Liver (tissue), 10 donors: ENCODE data around the gene VWA5B2. TPM values are rescaled to one million over a fixed set of nuclear protein-coding genes. Genes with fewer than 3 reads are reported as not detected.

Experiments used
- DNase-seq: peaks from one replicate; pipeline ENCODE4 v3.0.0-alpha.2; 2017; ENCODE audit warnings: low spot score
- H3K27ac ChIP-seq, 2 donors: one replicate each; pipeline ENCODE4 v1.7.0; 2013; ENCODE audit warnings: inconsistent platforms in 2 of 2, low read length in 2 of 2, control low read depth in 1 of 2, low read depth in 1 of 2, mild to moderate bottlenecking in 1 of 2
- H3K27me3 ChIP-seq, 4 donors: one replicate each; pipeline versions ENCODE4 v1.6.1 to v1.7.0; 2013; ENCODE audit warnings: low read length in 3 of 4, inconsistent platforms in 1 of 4, mild to moderate bottlenecking in 1 of 4, moderate library complexity in 1 of 4; ENCODE audit not compliant: control insufficient read depth in 4 of 4, insufficient read depth in 4 of 4
- H3K36me3 ChIP-seq, 4 donors: one replicate each; pipeline versions ENCODE4 v1.6.1 to v1.7.0; 2013; ENCODE audit warnings: low read length in 3 of 4, mild to moderate bottlenecking in 3 of 4, low read depth in 1 of 4, moderate library complexity in 1 of 4; ENCODE audit not compliant: control insufficient read depth in 4 of 4, insufficient read depth in 3 of 4
- H3K4me1 ChIP-seq, 4 donors: one replicate each; pipeline versions ENCODE4 v1.6.1 to v1.7.0; 2013; ENCODE audit warnings: low read length in 3 of 4, mild to moderate bottlenecking in 3 of 4, moderate library complexity in 1 of 4; ENCODE audit not compliant: control insufficient read depth in 4 of 4, insufficient read depth in 4 of 4
- H3K4me3 ChIP-seq, 3 donors: one replicate each; pipeline versions ENCODE4 v1.6.1 to v1.7.0; 2013; ENCODE audit warnings: low read length in 3 of 3, control low read depth in 1 of 3, low read depth in 1 of 3, mild to moderate bottlenecking in 1 of 3
- H3K9ac ChIP-seq, 2 donors: one replicate each; pipeline ENCODE4 v1.7.0; 2013; ENCODE audit warnings: low read length in 2 of 2, mild to moderate bottlenecking in 2 of 2, moderate library complexity in 2 of 2, control low read depth in 1 of 2, low read depth in 1 of 2
- H3K9me3 ChIP-seq, 4 donors: one replicate each; pipeline versions ENCODE4 v1.6.1 to v1.7.0; 2013; ENCODE audit warnings: low read length in 3 of 4; ENCODE audit not compliant: control insufficient read depth in 4 of 4
- EGR1 ChIP-seq, 2 donors: IDR thresholded peaks; 2 replicates each; pipeline ENCODE4 v1.6.1; 2016 to 2018; ENCODE audit warnings: antibody characterized with exemption in 2 of 2, low read depth in 2 of 2
- FOXA1 ChIP-seq: IDR thresholded peaks from 2 replicates; pipeline ENCODE4 v1.6.1; 2016; ENCODE audit warnings: antibody characterized with exemption
- FOXA2 ChIP-seq: IDR thresholded peaks from 2 replicates; pipeline ENCODE4 v1.6.1; 2016; ENCODE audit warnings: antibody characterized with exemption
- GABPA ChIP-seq, 2 donors: IDR thresholded peaks in 1 of 2; conservative IDR thresholded peaks in 1 of 2; 2 replicates each; pipeline ENCODE4 v1.6.1; 2016; ENCODE audit warnings: antibody characterized with exemption in 2 of 2, mild to moderate bottlenecking in 1 of 2, moderate library complexity in 1 of 2
- HNF4A ChIP-seq, 2 donors: conservative IDR thresholded peaks; 2 replicates each; pipeline ENCODE4 v1.6.1; 2016; ENCODE audit warnings: antibody characterized with exemption in 2 of 2, mild to moderate bottlenecking in 2 of 2
- HNF4G ChIP-seq: IDR thresholded peaks from 2 replicates; pipeline ENCODE4 v1.6.1; 2016; ENCODE audit warnings: antibody characterized with exemption
- JUND ChIP-seq, 2 donors: IDR thresholded peaks; 2 replicates each; pipeline ENCODE4 v1.6.1; 2016; ENCODE audit warnings: antibody characterized with exemption in 2 of 2
- NR2F2 ChIP-seq: IDR thresholded peaks from 2 replicates; pipeline ENCODE4 v1.6.1; 2016; ENCODE audit warnings: antibody characterized with exemption
- RAD21 ChIP-seq, 2 donors: IDR thresholded peaks; 2 replicates each; pipeline ENCODE4 v1.6.1; 2016; ENCODE audit warnings: antibody characterized with exemption in 2 of 2, mild to moderate bottlenecking in 2 of 2
- RXRA ChIP-seq, 2 donors: IDR thresholded peaks; 2 replicates each; pipeline ENCODE4 v1.6.1; 2017 to 2018; ENCODE audit warnings: antibody characterized with exemption in 2 of 2, mild to moderate bottlenecking in 1 of 2
- SP1 ChIP-seq: IDR thresholded peaks from 2 replicates; pipeline ENCODE4 v1.6.1; 2018; ENCODE audit warnings: antibody characterized with exemption, mild to moderate bottlenecking
- TAF1 ChIP-seq: conservative IDR thresholded peaks from 2 replicates; pipeline ENCODE4 v1.6.1; 2016; ENCODE audit warnings: antibody characterized with exemption, mild to moderate bottlenecking
- YY1 ChIP-seq: IDR thresholded peaks from 2 replicates; pipeline ENCODE4 v1.6.1; 2016; ENCODE audit warnings: antibody characterized with exemption, mild to moderate bottlenecking
- WGBS: extraction: QIAGEN DNeasy Blood & Tissue Kit; methylation state at CpG from one replicate; pipeline ENCODE4 v1.1.7; 2013; 5-methylcytosine and 5-hydroxymethylcytosine counted together
- polyA plus RNA-seq, 2 donors: library from polyadenylated mRNA; stranded (reverse) in 1 of 2; unstranded in 1 of 2; fragments of 200-250 nt in 1 of 2; fragments of >200 nt in 1 of 2; fragmentation: Nextera tagmentation in 1 of 2; extraction: Ambion mirVana in 1 of 2; gene quantifications; one replicate each; pipeline versions ENCODE4 v1.2.1 to v1.2.3, GENCODE V29; 2013 to 2015
- small RNA-seq: library from RNA; depleted of rRNA; stranded (forward); fragments of <200 nt; gene quantifications from one replicate; pipeline ENCODE3, GENCODE V24; 2014
- total RNA-seq, 2 donors: library from RNA; depleted of rRNA; stranded (reverse); fragments of >200 nt; gene quantifications; one replicate each; pipeline ENCODE4 v1.2.3, GENCODE V29; 2014
- TF ChIP-seq, protein P1 (sequence below): IDR thresholded peaks from 2 replicates; pipeline ENCODE4 v1.6.1; 2016; ENCODE audit warnings: antibody characterized with exemption
- TF ChIP-seq, protein P2 (sequence below): IDR thresholded peaks from 2 replicates; pipeline ENCODE4 v1.6.1; 2016; ENCODE audit warnings: antibody characterized with exemption, mild to moderate bottlenecking
- TF ChIP-seq, protein P3 (sequence below): IDR thresholded peaks from 2 replicates; pipeline ENCODE4 v1.6.1; 2016; ENCODE audit warnings: antibody characterized with exemption
- TF ChIP-seq, protein P4 (sequence below): IDR thresholded peaks from 2 replicates; pipeline ENCODE4 v1.6.1; 2016; ENCODE audit warnings: antibody characterized with exemption
- TF ChIP-seq, protein P5 (sequence below): fragments of 150-350 bp; IDR thresholded peaks from 2 replicates; pipeline ENCODE4 v1.5.1; 2017; ENCODE audit warnings: improper control_type of control experiment, low read depth, low read length; ENCODE audit not compliant: missing input control
- donor health status: healthy.
- donor health status: healthy.
- donor health status: healthy.
- donor health status: healthy.
- donor health status: healthy.

The VWA5B2 gene
- total and polyA plus RNA-seq, 4 donors: under 0.01 to 0.14 (median 0.08) TPM; not detected in 1

DNA sequence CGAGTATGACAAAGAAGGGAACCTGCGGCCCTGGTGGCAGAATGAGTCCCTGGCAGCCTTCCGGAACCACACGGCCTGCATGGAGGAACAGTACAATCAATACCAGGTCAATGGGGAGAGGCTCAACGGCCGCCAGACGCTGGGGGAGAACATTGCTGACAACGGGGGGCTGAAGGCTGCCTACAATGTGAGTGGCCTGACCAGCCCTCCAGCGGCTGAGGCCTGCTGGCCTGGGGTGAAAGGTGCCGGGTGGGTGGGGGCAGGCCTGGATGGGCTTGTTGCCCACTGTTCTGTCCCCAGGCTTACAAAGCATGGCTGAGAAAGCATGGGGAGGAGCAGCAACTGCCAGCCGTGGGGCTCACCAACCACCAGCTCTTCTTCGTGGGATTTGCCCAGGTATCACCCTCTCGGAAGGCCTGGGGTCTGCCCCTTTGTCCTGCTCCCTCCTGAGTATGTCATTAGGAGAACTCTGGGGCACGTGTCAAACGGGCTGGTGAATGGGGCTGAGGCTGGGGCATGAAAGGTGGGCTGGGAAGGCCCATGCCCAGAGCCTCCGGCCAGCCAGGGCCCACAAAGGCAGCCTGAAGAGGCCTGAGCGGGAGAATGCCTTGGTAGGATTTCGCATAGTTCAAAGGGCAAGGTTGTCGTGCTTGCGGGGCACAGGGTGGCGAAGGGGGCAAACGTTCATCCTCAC lies 61.8 kb downstream of the VWA5B2 start:
- no peak overlapping the region for H3K27ac ChIP-seq
- 83% methylated on average over 22 of the region's 22 CpGs for WGBS
- no peaks in the 10 kb centered on the region for H3K9me3 ChIP-seq
- DNase-seq: no peak
- no peak overlapping the region for H3K9ac ChIP-seq
- H3K27me3 ChIP-seq: no peaks in the 10 kb centered on the region
- H3K4me1 ChIP-seq: no peaks in the 10 kb centered on the region
- H3K36me3 ChIP-seq: no peaks in the 10 kb centered on the region
- TF ChIP-seq HNF4G: no peak
- TF ChIP-seq, protein P1, sequence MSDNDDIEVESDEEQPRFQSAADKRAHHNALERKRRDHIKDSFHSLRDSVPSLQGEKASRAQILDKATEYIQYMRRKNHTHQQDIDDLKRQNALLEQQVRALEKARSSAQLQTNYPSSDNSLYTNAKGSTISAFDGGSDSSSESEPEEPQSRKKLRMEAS: no peak
- TF ChIP-seq HNF4A (conservative IDR thresholded peaks at IDR 0.05): no peak
- no peak for TF ChIP-seq JUND (IDR thresholded peaks at IDR 0.05)
- TF ChIP-seq FOXA1: no peak
- no peak for TF ChIP-seq SP1
- TF ChIP-seq EGR1 (IDR thresholded peaks at IDR 0.05; ENCODE audit: low read depth in 2 of 2): no peak
- TF ChIP-seq FOXA2: no peak
- TF ChIP-seq NR2F2: no peak
- TF ChIP-seq GABPA (IDR thresholded peaks at IDR 0.05 in 1 of 2, conservative IDR thresholded peaks at IDR 0.05 in 1 of 2): no peak
- TF ChIP-seq, protein P2, sequence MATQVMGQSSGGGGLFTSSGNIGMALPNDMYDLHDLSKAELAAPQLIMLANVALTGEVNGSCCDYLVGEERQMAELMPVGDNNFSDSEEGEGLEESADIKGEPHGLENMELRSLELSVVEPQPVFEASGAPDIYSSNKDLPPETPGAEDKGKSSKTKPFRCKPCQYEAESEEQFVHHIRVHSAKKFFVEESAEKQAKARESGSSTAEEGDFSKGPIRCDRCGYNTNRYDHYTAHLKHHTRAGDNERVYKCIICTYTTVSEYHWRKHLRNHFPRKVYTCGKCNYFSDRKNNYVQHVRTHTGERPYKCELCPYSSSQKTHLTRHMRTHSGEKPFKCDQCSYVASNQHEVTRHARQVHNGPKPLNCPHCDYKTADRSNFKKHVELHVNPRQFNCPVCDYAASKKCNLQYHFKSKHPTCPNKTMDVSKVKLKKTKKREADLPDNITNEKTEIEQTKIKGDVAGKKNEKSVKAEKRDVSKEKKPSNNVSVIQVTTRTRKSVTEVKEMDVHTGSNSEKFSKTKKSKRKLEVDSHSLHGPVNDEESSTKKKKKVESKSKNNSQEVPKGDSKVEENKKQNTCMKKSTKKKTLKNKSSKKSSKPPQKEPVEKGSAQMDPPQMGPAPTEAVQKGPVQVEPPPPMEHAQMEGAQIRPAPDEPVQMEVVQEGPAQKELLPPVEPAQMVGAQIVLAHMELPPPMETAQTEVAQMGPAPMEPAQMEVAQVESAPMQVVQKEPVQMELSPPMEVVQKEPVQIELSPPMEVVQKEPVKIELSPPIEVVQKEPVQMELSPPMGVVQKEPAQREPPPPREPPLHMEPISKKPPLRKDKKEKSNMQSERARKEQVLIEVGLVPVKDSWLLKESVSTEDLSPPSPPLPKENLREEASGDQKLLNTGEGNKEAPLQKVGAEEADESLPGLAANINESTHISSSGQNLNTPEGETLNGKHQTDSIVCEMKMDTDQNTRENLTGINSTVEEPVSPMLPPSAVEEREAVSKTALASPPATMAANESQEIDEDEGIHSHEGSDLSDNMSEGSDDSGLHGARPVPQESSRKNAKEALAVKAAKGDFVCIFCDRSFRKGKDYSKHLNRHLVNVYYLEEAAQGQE: no peak
- TF ChIP-seq, protein P3, sequence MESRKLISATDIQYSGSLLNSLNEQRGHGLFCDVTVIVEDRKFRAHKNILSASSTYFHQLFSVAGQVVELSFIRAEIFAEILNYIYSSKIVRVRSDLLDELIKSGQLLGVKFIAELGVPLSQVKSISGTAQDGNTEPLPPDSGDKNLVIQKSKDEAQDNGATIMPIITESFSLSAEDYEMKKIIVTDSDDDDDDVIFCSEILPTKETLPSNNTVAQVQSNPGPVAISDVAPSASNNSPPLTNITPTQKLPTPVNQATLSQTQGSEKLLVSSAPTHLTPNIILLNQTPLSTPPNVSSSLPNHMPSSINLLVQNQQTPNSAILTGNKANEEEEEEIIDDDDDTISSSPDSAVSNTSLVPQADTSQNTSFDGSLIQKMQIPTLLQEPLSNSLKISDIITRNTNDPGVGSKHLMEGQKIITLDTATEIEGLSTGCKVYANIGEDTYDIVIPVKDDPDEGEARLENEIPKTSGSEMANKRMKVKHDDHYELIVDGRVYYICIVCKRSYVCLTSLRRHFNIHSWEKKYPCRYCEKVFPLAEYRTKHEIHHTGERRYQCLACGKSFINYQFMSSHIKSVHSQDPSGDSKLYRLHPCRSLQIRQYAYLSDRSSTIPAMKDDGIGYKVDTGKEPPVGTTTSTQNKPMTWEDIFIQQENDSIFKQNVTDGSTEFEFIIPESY: no peak
- no peak for TF ChIP-seq RAD21 (IDR thresholded peaks at IDR 0.05)
- TF ChIP-seq TAF1: no peak
- TF ChIP-seq, protein P4, sequence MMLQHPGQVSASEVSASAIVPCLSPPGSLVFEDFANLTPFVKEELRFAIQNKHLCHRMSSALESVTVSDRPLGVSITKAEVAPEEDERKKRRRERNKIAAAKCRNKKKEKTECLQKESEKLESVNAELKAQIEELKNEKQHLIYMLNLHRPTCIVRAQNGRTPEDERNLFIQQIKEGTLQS: no peak
- TF ChIP-seq, protein P5, sequence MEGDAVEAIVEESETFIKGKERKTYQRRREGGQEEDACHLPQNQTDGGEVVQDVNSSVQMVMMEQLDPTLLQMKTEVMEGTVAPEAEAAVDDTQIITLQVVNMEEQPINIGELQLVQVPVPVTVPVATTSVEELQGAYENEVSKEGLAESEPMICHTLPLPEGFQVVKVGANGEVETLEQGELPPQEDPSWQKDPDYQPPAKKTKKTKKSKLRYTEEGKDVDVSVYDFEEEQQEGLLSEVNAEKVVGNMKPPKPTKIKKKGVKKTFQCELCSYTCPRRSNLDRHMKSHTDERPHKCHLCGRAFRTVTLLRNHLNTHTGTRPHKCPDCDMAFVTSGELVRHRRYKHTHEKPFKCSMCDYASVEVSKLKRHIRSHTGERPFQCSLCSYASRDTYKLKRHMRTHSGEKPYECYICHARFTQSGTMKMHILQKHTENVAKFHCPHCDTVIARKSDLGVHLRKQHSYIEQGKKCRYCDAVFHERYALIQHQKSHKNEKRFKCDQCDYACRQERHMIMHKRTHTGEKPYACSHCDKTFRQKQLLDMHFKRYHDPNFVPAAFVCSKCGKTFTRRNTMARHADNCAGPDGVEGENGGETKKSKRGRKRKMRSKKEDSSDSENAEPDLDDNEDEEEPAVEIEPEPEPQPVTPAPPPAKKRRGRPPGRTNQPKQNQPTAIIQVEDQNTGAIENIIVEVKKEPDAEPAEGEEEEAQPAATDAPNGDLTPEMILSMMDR: no peak
- TF ChIP-seq RXRA (IDR thresholded peaks at IDR 0.05): no peak
- no peak for TF ChIP-seq YY1
- H3K4me3 ChIP-seq: no peak overlapping the region

Small RNA genes within 50 kb of the gene (small RNA-seq; reads per million reads assigned to genes)
- not detected for gene MIR1224

Other genes starting within 250 kb of the VWA5B2 start
- gene ABCC5, start 211.7 kb upstream of the VWA5B2 start, total RNA-seq: 10 to 100 TPM; 12.5 to 35.7 TPM
- 1 to 10 TPM; 2.8 to 3.7 TPM for gene ABCC5, start 211.7 kb upstream of the VWA5B2 start, polyA plus RNA-seq
- not detected for gene HTR3D, start 197.8 kb upstream of the VWA5B2 start, total RNA-seq
- gene HTR3D, start 197.8 kb upstream of the VWA5B2 start, polyA plus RNA-seq: not detected
- not detected for gene HTR3C, start 176.5 kb upstream of the VWA5B2 start, total RNA-seq
- gene HTR3C, start 176.5 kb upstream of the VWA5B2 start, polyA plus RNA-seq: not detected
- not detected for gene HTR3E, start 132.5 kb upstream of the VWA5B2 start, total RNA-seq
- gene HTR3E, start 132.5 kb upstream of the VWA5B2 start, polyA plus RNA-seq: not detected
- gene EIF2B5, start 94.2 kb upstream of the VWA5B2 start, total RNA-seq: 10 to 100 TPM; 28.2 to 34.3 TPM
- 10 to 100 TPM; 19.0 to 20.6 TPM for gene EIF2B5, start 94.2 kb upstream of the VWA5B2 start, polyA plus RNA-seq
- 10 to 100 TPM; 19.2 to 26.3 TPM for gene DVL3, start 74.2 kb upstream of the VWA5B2 start, total RNA-seq
- gene DVL3, start 74.2 kb upstream of the VWA5B2 start, polyA plus RNA-seq: 10 to 100 TPM in 1 of 2 donors, 1 to 10 TPM in 1; 8.6 to 15.7 TPM
- 100 to 1,000 TPM; 114 to 200 TPM for gene AP2M1, start 54.7 kb upstream of the VWA5B2 start, total RNA-seq
- 100 to 1,000 TPM in 1 of 2 donors, 10 to 100 TPM in 1; 71.9 to 155 TPM for gene AP2M1, start 54.7 kb upstream of the VWA5B2 start, polyA plus RNA-seq
- 10 to 100 TPM; 28.1 to 59.2 TPM for gene ABCF3, start 43.4 kb upstream of the VWA5B2 start, total RNA-seq
- gene ABCF3, start 43.4 kb upstream of the VWA5B2 start, polyA plus RNA-seq: 10 to 100 TPM; 29.7 to 37.8 TPM
- 10 to 100 TPM; 27.7 to 64.5 TPM for gene ALG3, start 19.4 kb downstream of the VWA5B2 start, total RNA-seq
- 10 to 100 TPM; 64.4 to 78.6 TPM for gene ALG3, start 19.4 kb downstream of the VWA5B2 start, polyA plus RNA-seq
- 10 to 100 TPM in 1 of 2 donors, 1 to 10 TPM in 1; 2.1 to 11.0 TPM for gene EEF1AKMT4, start 20.1 kb downstream of the VWA5B2 start, total RNA-seq
- gene EEF1AKMT4, start 20.1 kb downstream of the VWA5B2 start, polyA plus RNA-seq: 10 to 100 TPM; 10.6 to 13.9 TPM
- gene CAMK2N2, start 32.0 kb downstream of the VWA5B2 start, total RNA-seq: not detected
- under 1 TPM in 1 of 2 donors, not detected in 1; 0.61 TPM for gene CAMK2N2, start 32.0 kb downstream of the VWA5B2 start, polyA plus RNA-seq
- gene ECE2, start 46.4 kb downstream of the VWA5B2 start, total RNA-seq: not detected
- gene ECE2, start 46.4 kb downstream of the VWA5B2 start, polyA plus RNA-seq: not detected
- 100 to 1,000 TPM; 200 to 213 TPM for gene PSMD2, start 69.7 kb downstream of the VWA5B2 start, total RNA-seq
- gene PSMD2, start 69.7 kb downstream of the VWA5B2 start, polyA plus RNA-seq: 100 to 1,000 TPM in 1 of 2 donors, 10 to 100 TPM in 1; 77.5 to 122 TPM
- 100 to 1,000 TPM; 162 to 329 TPM for gene EIF4G1, start 85.0 kb downstream of the VWA5B2 start, total RNA-seq
- gene EIF4G1, start 85.0 kb downstream of the VWA5B2 start, polyA plus RNA-seq: 100 to 1,000 TPM; 140 to 253 TPM
- 1 to 10 TPM; 3.5 to 5.7 TPM for gene FAM131A, start 108.0 kb downstream of the VWA5B2 start, total RNA-seq
- gene FAM131A, start 108.0 kb downstream of the VWA5B2 start, polyA plus RNA-seq: 1 to 10 TPM in 1 of 2 donors, under 1 TPM in 1; 0.81 to 1.9 TPM
- 1 to 10 TPM; 3.6 to 3.9 TPM for gene CLCN2, start 132.0 kb downstream of the VWA5B2 start, total RNA-seq
- gene CLCN2, start 132.0 kb downstream of the VWA5B2 start, polyA plus RNA-seq: 1 to 10 TPM; 1.1 to 1.6 TPM
- gene POLR2H, start 132.1 kb downstream of the VWA5B2 start, total RNA-seq: 10 to 100 TPM; 25.7 to 55.7 TPM
- 10 to 100 TPM; 43.1 to 43.9 TPM for gene POLR2H, start 132.1 kb downstream of the VWA5B2 start, polyA plus RNA-seq
- gene THPO, start 148.6 kb downstream of the VWA5B2 start, total RNA-seq: 1 to 10 TPM; 3.9 to 6.0 TPM
- gene THPO, start 148.6 kb downstream of the VWA5B2 start, polyA plus RNA-seq: 10 to 100 TPM; 11.9 to 14.4 TPM
- 10 to 100 TPM; 21.7 to 66.4 TPM for gene CHRD, start 150.5 kb downstream of the VWA5B2 start, total RNA-seq
- 10 to 100 TPM in 1 of 2 donors, 1 to 10 TPM in 1; 9.2 to 48.1 TPM for gene CHRD, start 150.5 kb downstream of the VWA5B2 start, polyA plus RNA-seq